SIG-M5 (cell line): ENCODE results near the gene PSMB2.
"Not testable (repeated sequence)": the region's sequence is repeated elsewhere in the genome, so short reads cannot be mapped to it uniquely, and the experiment has no call there.

Experiments
- DNase-seq: peaks from one replicate; lab custom pipeline; 2025; lab: John Stamatoyannopoulos, UW

PSMB2 gene

DNA sequence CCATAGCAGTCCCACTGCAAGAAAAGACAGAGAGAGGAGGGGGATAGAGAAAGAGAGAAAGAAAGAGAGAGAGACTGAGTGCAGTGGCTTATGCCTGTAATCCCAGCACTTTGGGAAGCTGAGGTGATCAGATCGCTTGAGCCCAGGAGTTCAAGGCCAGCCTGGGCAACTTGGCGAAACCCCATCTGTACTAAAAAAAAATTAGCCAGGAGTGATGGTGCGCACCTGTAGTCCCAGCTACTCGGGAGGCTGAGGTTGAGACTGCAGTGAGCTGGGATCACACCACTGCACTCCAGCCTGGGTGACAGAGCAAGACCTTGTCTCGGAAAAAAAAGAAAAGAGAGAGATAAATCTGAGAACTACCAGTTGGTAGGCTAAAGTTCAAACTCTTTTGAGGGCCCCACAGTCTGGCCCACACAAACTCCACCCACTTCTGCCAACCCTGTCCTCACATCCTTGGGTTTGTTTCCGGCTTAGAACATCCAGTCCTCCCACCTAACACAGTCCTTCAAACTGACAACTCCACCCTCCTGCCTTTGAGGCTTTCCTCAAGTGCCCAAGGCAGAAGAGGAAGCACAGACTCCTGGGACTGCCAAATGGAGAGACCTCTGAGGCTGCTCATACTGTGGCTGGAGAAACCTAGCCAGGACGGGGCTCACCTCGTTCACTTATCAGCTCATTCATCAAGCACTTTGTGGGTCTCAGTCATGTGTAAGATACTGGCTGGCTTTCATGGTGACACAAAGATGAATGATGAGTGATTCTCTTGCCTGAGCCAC is 48.1 kb downstream of the PSMB2 start:
- DNase-seq, result no peak

DNA sequence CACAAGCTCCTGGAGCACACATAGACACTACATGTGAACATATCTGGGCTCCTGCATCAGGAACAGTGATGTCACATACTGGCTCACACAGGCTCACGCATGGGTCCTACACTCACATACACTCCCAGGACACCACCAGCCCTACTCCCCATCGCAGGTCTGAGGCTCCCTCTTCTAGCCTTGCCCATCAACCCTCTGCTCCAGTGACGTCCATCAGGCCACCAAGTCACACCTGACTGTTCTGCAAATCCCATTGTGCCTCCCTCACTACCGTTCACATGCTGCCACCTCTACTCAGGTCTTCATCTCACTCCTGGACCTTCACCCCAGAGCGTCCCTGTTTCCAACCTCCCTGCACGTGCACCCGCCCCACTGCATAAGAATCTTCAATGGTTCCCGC is 50.1 kb downstream of the PSMB2 start:
- DNase-seq, result no peak

DNA sequence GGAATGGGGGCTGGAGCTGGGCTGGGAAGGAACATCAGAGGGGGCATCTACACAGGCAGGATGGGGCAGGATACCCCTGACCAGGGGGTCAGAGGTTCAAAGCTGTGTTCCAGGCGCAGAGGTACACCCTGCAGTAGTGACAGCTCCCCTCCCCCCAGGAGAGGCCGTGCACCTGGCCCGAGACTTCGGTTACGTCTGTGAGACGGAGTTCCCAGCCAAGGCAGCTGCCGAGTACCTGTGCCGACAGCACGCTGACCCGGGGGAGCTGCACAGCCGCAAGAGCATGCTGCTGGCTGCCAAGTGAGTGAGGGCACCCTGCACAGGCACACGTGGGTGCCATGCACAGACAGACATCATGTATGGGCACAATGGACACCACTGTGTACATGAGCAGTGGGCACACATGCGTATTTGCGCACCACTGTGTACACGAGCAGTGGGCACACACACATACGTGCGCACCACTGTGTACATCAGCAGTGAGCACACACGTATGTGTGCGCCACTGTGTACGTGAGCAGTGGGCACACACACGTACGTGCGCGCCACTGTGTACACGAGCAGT is 50.8 kb downstream of the PSMB2 start:
- no peak for DNase-seq

DNA sequence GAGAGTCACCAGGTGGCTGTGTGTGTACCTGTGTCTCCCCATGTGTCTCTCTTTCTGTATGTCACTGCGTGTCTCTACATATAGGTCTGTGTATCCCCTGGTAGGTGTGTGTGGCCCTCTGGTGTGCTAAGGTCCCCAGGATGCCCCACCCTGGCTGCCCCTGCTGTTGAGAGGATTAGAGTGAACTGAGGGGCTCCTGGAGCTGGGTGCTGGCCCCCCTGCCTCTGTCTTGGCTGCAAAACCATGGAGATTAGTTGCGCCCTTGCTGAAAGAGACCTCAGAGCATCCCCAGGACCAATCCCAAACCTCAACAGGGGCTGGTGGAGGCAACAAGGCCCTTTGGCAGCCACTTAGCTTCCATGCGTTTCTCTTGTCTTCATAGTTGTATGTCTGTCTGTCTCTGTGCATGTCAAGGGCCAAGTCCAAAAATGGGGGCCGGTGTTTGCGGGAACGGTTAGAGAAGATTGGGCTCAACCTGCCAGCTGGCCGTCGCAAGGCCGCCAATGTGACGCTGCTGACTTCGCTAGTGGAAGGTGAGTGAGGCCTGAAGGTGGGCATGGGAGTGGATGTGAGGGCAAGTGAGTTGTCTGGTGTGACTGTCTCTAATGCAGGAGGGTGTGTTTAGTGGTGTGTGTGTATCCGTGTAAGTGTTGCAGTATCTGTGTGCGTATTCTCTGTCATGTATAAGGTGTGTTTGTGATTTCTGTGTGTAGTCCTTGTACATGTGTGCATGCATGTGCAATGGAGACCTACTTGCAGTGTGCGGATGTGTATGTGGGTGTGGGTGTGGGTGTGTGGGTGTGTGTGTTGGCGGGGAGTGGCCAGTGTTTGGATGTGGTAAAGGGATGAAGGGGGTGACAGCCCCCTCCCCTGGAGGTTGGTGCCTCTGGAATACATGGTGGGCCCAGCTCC is 51.6 kb downstream of the PSMB2 start:
- no peak for DNase-seq

DNA sequence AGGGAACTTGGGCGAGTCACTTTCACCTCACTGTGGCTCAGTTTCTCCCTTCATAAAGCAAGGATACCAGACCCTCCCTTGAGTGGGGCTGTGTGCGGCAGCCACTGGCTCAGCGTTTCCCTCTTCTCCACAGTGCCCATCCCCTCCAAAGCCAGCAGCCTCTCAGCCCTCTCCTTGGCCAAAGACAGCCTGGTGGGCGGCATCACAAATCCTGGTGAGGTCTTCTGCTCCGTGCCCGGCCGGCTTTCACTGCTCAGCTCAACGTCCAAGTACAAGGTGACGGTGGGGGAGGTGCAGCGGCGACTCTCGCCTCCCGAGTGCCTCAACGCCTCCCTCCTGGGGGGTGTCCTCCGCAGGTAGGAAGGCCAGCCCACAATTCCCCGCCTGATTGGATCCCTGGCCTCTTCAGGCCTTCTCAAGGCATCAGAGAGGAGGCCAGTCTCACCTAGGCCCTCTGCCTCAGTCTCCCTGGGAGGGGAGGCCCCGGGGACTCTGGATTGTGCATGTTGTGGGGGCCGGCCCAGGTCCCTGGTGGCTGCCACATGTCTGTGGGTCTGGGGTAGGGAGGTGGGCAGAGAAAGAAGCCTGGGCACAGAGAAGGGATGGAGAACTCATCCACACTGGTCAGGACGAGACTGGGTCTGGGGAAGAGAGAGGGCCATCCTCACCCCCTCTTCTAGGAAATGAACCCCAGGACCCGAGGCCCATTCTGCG is 53.0 kb downstream of the PSMB2 start:
- no peak for DNase-seq

DNA sequence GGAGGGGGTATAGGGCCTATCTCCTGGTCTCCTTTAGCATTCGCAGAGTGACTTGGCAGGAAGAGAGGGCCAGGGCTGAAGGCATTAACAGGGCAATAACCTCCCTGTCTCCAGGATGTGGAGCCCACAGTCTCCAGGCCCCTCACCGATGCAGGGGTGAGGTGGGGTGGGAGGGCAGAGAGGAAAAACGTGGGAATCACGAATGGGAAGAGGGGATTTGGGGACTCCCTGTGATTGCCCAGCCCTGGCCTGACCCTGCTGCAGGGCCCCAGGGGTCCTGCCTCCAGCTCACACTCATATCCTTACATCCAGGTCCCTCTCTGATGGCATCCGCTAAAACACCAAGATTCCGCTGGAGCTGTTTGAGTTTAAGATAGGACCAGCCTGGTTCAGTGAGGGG is 53.6 kb downstream of the PSMB2 start:
- no peak for DNase-seq

DNA sequence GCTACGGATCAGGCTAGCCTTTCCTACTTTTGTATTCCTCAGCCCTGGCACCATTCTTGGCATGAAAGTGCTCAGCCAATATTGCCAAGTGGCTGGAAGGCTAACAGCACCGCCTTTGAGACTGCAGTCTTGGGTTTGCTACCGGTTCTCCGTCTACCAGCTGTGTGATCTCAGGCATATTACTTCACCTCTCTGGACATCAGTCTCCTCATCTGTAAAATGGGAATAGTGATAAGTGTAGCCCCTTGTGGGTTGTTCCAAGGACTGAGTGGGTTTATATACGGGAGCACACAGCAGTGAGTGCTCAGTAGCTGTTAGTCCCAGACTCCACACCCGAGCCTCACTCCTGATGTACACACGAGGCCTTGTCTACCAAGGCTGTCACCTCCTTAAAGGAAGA is 54.5 kb downstream of the PSMB2 start:
- no peak for DNase-seq

DNA sequence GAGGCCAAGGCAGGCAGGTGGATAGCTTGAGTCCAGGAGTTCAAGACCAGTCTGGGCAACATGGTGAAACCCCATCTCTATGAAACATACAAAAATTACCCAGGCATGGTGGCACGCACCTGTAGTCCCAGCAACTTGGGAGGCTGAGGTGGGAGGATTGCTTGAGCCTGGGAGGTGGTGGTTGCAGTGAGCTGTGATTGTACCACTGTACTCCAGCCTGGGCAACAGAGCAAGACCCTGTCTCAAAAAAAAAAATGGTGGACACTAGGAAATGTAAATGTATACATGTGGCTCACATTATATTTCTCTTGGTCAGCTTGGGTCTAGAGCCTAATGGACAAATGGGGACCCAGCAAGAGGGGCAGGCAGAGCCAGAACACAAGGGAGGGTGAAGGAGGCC is 55.5 kb downstream of the PSMB2 start:
- not testable (repeated sequence) for DNase-seq

DNA sequence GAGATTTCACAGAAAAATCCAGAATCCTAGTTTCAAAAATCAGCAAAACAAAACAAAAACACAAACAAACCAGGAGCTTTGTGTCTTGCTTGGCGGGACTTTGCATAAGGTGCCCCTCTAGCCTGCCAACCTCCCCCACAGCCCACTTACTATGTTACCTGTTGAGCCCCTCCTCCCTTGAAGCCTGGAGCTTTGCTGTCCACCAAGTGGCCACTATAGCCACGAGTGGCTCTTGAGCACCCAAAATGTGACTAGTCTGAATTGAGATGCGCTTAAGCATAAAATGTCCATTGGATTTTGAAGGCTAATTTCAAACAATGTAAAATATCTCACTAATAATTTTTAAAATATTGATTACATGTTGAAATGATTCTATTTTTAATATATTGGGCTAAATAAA is 56.0 kb downstream of the PSMB2 start:
- no peak for DNase-seq

DNA sequence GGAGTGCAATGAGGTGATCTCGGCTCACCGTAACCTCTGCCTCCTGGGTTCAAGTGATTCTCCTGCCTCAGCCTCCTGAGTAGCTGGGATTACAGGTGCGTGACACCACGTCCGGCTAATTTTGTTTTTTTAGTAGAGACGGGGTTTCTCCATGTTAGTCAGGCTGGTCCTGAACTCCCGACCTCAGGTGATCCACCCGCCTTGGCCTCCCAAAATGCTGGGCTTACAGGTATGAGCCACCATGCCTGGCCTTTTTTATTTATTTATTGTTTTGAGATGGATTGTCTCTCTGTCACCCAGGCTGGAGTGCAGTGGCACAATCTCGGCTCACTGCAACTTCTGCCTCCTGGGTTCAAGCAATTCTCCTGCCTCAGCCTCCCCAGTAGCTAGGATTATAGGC is 59.7 kb downstream of the PSMB2 start:
- DNase-seq, result not testable (repeated sequence)

DNA sequence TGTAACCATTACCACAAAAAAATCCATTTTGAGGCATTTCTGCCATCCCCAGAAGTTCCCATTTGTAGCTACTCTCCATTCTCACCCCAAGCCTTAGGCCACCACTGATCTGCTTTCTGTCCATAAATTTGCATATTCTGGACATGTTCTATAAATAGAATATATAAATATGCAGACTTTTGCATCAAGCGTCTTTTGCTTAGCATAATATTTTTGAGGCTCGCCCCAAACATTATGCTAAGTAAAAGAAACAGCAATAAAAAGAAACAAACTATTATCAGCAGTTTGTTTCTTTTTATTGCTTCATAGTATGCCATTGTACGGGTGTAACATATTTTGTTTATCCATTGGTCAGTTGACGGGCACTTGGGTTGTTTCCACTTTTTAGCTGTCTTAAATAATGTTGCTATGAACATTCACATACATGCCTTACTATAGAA is 60.4 kb downstream of the PSMB2 start:
- no peak for DNase-seq

DNA sequence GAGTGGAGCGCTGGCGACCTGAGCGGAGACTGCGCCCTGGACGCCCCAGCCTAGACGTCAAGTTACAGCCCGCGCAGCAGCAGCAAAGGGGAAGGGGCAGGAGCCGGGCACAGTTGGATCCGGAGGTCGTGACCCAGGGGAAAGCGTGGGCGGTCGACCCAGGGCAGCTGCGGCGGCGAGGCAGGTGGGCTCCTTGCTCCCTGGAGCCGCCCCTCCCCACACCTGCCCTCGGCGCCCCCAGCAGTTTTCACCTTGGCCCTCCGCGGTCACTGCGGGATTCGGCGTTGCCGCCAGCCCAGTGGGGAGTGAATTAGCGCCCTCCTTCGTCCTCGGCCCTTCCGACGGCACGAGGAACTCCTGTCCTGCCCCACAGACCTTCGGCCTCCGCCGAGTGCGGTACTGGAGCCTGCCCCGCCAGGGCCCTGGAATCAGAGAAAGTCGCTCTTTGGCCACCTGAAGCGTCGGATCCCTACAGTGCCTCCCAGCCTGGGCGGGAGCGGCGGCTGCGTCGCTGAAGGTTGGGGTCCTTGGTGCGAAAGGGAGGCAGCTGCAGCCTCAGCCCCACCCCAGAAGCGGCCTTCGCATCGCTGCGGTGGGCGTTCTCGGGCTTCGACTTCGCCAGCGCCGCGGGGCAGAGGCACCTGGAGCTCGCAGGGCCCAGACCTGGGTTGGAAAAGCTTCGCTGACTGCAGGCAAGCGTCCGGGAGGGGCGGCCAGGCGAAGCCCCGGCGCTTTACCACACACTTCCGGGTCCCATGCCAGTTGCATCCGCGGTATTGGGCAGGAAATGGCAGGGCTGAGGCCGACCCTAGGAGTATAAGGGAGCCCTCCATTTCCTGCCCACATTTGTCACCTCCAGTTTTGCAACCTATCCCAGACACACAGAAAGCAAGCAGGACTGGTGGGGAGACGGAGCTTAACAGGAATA is 64.0 kb downstream of the PSMB2 start:
- DNase-seq, result no peak

DNA sequence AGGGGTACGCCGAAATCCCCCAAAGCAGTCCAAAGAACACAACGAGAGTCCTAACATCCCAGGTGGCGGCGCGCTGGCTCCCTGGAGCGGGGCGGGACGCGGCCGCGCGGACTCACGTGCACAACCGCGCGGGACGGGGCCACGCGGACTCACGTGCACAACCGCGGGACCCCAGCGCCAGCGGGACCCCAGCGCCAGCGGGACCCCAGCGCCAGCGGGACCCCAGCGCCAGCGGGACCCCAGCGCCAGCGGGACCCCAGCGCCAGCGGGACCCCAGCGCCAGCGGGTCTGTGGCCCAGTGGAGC is 64.6 kb downstream of the PSMB2 start:
- not testable (repeated sequence) for DNase-seq

DNA sequence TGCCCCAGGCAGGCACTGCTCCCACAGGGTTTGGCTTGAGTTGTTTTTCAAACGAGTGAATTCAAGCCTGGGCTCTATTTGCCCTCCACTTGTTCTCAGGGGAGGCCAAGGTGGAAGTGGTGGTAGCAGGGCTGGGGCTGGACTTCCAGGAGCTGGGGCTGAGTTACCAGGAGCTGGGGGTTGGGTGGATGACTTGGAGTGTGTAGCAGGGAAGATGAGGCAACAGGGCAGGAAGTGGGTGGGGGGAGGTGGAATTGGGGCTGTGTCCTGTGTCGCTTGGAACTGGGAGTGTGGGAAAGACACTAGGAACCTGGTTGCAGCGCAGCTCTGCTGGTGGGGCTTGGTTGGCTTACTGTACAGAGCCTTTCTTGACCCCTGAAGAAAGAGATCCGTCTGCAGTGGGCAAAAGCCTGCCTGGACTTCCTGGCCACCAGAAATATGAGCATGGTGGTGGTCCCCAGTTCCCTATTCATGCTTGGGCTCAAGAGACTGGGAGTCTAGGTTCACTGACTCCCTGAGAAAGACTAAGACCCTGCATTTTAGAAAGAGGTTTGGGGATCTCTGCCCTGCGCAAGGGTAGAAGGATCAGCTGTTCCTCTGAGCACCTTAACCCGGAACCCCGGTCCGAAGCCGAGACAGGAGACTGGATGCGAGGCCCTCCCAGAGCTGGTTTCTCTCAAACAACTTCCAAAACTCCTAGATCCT is 65.1 kb downstream of the PSMB2 start:
- DNase-seq, result no peak

DNA sequence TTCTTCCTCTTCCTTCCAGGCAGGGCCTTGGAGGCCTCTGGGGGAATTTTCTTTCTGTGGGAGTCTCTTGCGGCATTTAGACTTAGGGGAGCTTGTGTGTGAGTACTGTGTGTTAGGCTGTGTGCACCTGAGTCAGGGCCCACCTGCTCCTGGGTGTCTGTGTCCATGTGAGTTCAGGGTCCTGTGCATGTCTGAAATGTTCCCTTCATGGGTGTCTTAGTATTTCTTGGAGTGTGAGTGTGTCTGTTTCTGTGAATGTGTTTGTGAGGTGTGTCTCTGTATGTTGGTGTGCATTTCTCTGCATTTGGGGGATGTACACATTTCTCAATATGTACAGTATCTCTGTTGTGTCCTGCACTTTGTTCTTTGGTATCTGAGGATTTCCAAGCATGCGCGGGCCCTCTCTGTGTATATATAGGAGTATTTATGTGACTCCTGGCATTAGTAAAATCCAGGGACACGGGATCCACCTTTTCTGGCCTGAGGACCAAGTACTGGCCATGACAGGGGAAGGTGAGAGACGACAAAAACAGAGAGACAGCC is 65.8 kb downstream of the PSMB2 start:
- DNase-seq, result no peak

DNA sequence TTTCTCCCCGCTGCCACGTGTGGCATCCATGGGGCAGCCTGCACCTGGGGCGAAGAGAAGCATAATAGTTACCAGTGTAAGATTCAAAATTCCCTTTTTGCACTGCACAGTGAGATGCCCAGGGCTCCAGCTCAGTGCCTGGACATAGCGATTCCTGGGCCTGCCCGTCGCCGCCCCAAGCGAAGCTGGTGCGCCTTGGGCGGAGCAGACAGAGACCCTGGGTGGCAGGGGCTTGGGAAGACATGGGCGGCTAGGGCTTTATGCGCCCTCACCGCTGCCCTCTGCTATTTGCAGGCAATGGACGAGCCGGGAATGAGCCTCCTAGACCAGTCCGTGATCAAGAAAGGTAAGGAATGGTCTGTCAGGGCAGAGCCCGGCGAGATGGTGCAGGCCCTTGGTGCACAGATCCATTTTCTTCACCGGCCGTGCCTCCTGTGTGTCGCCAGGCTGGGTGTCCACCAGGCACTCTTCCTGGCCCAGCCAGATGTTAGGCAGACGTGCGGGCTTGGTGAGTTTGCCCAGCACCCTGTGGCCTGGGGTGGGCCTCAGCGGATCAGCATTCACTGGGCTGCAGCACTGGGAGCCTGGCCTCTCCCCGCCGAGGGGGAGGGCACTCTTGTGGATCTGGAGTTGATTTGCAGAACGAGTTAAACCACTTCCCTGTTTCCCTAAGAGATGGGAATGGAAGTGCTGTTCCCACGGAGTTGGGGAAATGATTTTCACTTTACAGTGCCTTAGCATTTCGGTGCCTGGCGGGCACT is 66.5 kb downstream of the PSMB2 start:
- DNase-seq, result no peak

DNA sequence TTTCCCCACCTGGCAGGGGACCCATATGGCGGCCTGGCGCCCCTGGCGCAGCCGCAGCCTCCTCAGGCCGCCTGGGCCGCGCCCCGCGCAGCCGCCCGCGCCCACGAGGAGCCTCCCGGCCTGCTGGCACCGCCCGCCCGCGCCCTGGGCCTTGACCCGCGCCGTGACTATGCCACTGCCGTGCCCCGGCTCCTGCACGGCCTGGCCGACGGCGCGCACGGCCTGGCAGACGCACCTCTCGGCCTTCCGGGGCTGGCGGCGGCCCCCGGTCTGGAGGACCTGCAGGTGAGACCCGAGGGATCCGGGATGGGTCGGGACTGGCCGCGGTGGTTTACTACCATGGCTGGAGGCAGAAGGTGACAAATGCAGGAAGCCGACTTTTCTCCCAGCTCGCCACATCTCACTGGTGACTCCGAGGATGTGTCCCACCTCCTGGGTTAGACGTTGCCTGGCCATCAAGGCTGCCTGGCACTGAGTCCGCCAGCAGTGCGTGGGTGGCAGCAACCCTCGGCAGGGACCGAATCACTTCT is 67.1 kb downstream of the PSMB2 start:
- no peak for DNase-seq

DNA sequence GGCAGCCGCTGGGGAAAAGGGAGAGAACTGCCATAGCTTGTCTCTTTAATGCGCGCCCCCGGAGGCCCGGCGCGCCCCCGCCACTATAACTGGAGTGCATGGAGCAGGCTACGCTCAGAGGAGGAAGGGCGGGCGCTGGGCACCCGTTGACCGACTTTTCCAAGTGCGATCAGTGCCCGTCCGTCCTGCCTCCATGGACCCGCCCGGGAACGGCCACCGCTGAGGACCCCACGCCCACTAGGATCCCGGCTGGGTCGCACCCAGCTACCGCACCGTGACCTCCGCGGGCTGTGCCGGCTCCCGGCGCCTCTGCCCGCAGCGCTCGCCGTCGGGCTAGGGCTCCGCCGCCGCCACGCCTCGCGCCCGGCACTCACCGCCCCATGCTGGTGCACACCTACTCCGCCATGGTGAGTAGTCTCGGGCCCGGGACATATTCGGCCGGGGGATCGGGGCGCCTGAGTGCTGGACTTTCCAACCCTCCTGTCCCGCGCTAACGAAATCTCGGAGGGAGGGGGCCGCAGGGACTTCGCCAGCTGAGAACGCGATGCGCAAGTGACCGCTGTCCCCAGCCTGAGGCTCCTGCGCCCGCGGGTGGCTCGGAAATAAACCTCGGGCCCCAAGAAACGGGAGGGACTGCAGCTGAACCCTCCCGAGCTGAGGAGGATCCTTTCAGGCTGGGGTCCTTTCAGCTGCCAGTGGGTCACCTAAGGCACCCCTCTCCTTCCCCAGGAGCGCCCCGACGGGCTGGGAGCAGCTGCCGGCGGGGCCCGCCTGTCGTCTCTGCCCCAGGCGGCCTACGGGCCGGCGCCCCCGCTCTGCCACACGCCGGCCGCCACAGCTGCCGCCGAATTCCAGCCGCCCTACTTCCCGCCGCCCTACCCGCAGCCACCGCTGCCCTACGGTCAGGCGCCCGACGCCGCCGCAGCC is 67.9 kb downstream of the PSMB2 start, which contains the start of gene TFAP2E:
TFAP2E (plus strand) TSS at position 117 of the 927 bp plus-strand sequence; CDS start at position 381, 264 bp downstream.
- no peak for DNase-seq
